Measurements from ENCODE around the gene EMD.

DNA sequence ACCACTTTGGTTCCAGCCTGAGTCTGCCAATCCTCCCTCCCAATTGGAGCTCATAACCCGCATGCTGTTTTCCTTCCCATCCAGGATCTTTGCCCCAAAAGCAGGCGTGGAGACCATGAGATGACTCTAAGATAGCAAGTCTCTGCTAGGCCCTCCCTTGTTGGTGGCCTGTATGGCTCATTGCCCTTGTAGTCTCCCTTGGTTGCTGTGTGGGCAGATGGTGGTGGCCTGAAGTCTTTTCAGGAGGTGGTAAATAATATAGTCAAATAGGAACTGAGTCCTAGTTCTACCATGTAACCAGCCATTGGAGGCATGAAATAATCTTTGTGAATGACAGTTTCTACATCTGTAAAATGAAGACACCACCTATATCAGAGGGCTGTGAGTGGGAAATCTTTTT is 50.6 kb downstream of the EMD start:
- TF ChIP-seq, protein P1, sequence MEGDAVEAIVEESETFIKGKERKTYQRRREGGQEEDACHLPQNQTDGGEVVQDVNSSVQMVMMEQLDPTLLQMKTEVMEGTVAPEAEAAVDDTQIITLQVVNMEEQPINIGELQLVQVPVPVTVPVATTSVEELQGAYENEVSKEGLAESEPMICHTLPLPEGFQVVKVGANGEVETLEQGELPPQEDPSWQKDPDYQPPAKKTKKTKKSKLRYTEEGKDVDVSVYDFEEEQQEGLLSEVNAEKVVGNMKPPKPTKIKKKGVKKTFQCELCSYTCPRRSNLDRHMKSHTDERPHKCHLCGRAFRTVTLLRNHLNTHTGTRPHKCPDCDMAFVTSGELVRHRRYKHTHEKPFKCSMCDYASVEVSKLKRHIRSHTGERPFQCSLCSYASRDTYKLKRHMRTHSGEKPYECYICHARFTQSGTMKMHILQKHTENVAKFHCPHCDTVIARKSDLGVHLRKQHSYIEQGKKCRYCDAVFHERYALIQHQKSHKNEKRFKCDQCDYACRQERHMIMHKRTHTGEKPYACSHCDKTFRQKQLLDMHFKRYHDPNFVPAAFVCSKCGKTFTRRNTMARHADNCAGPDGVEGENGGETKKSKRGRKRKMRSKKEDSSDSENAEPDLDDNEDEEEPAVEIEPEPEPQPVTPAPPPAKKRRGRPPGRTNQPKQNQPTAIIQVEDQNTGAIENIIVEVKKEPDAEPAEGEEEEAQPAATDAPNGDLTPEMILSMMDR (conservative IDR thresholded peaks at IDR 0.05 in 1 of 2, IDR thresholded peaks at IDR 0.05 in 1 of 2; ENCODE audit: extremely low read depth in 1 of 2, insufficient read depth in 1 of 2, low read depth in 1 of 2, low read length in 2 of 2), result no peak
- no peak for TF ChIP-seq EZH2 (IDR thresholded peaks at IDR 0.05; ENCODE audit: borderline replicate concordance, low read length)
